Smooth muscle cell (in vitro differentiated cells): ENCODE measurements around the gene TGFBR3L. TPM values are rescaled to one million over a fixed set of nuclear protein-coding genes. Genes with fewer than 3 reads are reported as not detected.

Source experiments
- DNase-seq: peaks from one replicate; lab custom pipeline; 2025; ENCODE audit not compliant: unreplicated experiment; lab: John Stamatoyannopoulos, UW
- H2AFZ ChIP-seq: fragments of 200-600 bp; sonication (generic); 2 replicates; pipeline ENCODE4 v1.6.0; 2016; ENCODE audit warnings: antibody characterized with exemption, low read depth, mild to moderate bottlenecking
- H3F3A ChIP-seq: fragments of 200-600 bp; sonication (generic); 2 replicates; pipeline ENCODE4 v1.6.0; 2017; ENCODE audit warnings: antibody characterized with exemption, low read depth
- H3K27ac ChIP-seq: fragments of 200-600 bp; sonication (generic); 2 replicates; pipeline ENCODE4 v1.5.1; 2016; ENCODE audit warnings: low read depth, mild to moderate bottlenecking
- H3K27me3 ChIP-seq: fragments of 200-600 bp; sonication (generic); 2 replicates; pipeline ENCODE4 v1.6.1; 2016; ENCODE audit warnings: low read depth, mild to moderate bottlenecking
- H3K36me3 ChIP-seq: fragments of 200-600 bp; sonication (generic); 2 replicates; pipeline ENCODE4 v1.5.1; 2016; ENCODE audit warnings: low read depth
- H3K4me1 ChIP-seq: fragments of 200-600 bp; sonication (generic); 2 replicates; pipeline ENCODE4 v1.5.1; 2016; ENCODE audit warnings: low read depth
- H3K4me2 ChIP-seq: fragments of 200-600 bp; sonication (generic); 2 replicates; pipeline ENCODE4 v1.6.0; 2016; ENCODE audit warnings: mild to moderate bottlenecking
- H3K4me3 ChIP-seq: fragments of 200-600 bp; sonication (generic); 2 replicates; pipeline ENCODE4 v1.5.1; 2016; ENCODE audit warnings: mild to moderate bottlenecking
- H3K79me2 ChIP-seq: fragments of 200-600 bp; sonication (generic); 2 replicates; pipeline ENCODE4 v1.6.0; 2016; ENCODE audit warnings: low read depth, mild to moderate bottlenecking
- H3K9ac ChIP-seq: fragments of 200-600 bp; sonication (generic); 2 replicates; pipeline ENCODE4 v1.6.0; 2016; ENCODE audit warnings: low read depth
- H3K9me3 ChIP-seq: fragments of 200-600 bp; sonication (generic); replicated peaks from 2 replicates; pipeline ENCODE4 v1.5.1; 2016; ENCODE audit warnings: low read depth
- H4K20me1 ChIP-seq: fragments of 200-600 bp; sonication (generic); 2 replicates; pipeline ENCODE4 v1.6.0; 2016; ENCODE audit warnings: low read depth
- CTCF ChIP-seq: fragments of 200-600 bp; sonication (generic); IDR thresholded peaks from 2 replicates; pipeline ENCODE4 v1.5.1; 2017; ENCODE audit warnings: borderline replicate concordance, mild to moderate bottlenecking, antibody characterized with exemption; ENCODE audit not compliant: insufficient read depth, poor library complexity, severe bottlenecking
- WGBS: methylation state at CpG from one replicate; pipeline ENCODE4 v1.1.7; 2016; ENCODE audit warnings: low lambda C conversion rate; 5-methylcytosine and 5-hydroxymethylcytosine counted together
- polyA plus RNA-seq: library from polyadenylated mRNA; unstranded; fragments of >200 nt; fragmentation: Nextera tagmentation; extraction: Ambion mirVana; gene quantifications from 2 replicates; pipeline ENCODE4 v1.2.1, GENCODE V29; 2016
- total RNA-seq: library from RNA; depleted of rRNA; stranded (reverse); fragments of >200 nt; gene quantifications from 2 replicates; pipeline ENCODE4 v1.2.3, GENCODE V29; 2014

The TGFBR3L gene
- total and polyA plus RNA-seq, 2 experiments from 2014 or later = 20.7 to 46.6 TPM

GRCh38 chr19:7930765-7931164 is 16.1 kb downstream of the TGFBR3L start:
- Histone ChIP-seq H3K27me3 (no peaks in the 10 kb centered on the region), H3K4me1 (no peaks in the 10 kb centered on the region), H3K27ac (no peak overlapping the region), H3K36me3 (no peaks in the 10 kb centered on the region), H3K4me2 (no peak overlapping the region), H3K9ac (no peak overlapping the region), H2AFZ (no peak overlapping the region), H4K20me1 (no peaks in the 10 kb centered on the region), H3K9me3 (no peaks in the 10 kb centered on the region), H3K79me2 (no peaks in the 10 kb centered on the region), H3K4me3 (no peak overlapping the region), H3F3A (peaks cover 10% of the 10 kb centered on the region)
- 89% methylated on average over 7 of the region's 7 CpGs for WGBS
- TF ChIP-seq CTCF = no peak
- no peak for DNase-seq

- no peaks in the 10 kb centered on the region for H3K79me2 ChIP-seq
- no peaks in the 10 kb centered on the region for H3K9me3 ChIP-seq
- H3K27ac ChIP-seq = no peak overlapping the region
- H3K36me3 ChIP-seq = no peaks in the 10 kb centered on the region
- H3K4me3 ChIP-seq = no peak overlapping the region
- DNase-seq = no peak
- H3K4me1 ChIP-seq = no peaks in the 10 kb centered on the region
- TF ChIP-seq CTCF = no peak
- WGBS = 98% methylated on average over 29 of the region's 36 CpGs
- H4K20me1 ChIP-seq = no peaks in the 10 kb centered on the region
- no peak overlapping the region for H3K4me2 ChIP-seq
- H2AFZ ChIP-seq = no peak overlapping the region
- H3K27me3 ChIP-seq = no peaks in the 10 kb centered on the region
- peaks cover 10% of the 10 kb centered on the region for H3F3A ChIP-seq
- H3K9ac ChIP-seq = no peak overlapping the region
Observed at GRCh38 chr19:7931221-7932061, 16.8 kb downstream of the TGFBR3L start.

GRCh38 chr19:7932276-7932929 is 17.8 kb downstream of the TGFBR3L start:
- Histone ChIP-seq H3K27me3 (no peaks in the 10 kb centered on the region), H3K4me1 (no peaks in the 10 kb centered on the region), H3K9ac (no peak overlapping the region), H3F3A (peaks cover 10% of the 10 kb centered on the region), H3K27ac (no peak overlapping the region), H3K79me2 (no peaks in the 10 kb centered on the region), H3K9me3 (no peaks in the 10 kb centered on the region), H4K20me1 (no peaks in the 10 kb centered on the region), H3K36me3 (no peaks in the 10 kb centered on the region), H3K4me3 (no peak overlapping the region), H3K4me2 (no peak overlapping the region), H2AFZ (no peak overlapping the region)
- 94% methylated on average over 32 of the region's 32 CpGs for WGBS
- no peak for DNase-seq
- no peak for TF ChIP-seq CTCF
